HEK293 (cell line): ENCODE data around the gene CPT1A.

Experiments
- CTCF ChIP-seq: fragments of 450-650 bp; formaldehyde crosslinking; IDR thresholded peaks from 2 replicates; pipeline ENCODE4 v1.5.1; 2016; ENCODE audit warnings: missing biosample characterization, missing genetic modification characterization
- INSM2 ChIP-seq: fragments of 450-650 bp; formaldehyde crosslinking; IDR thresholded peaks from 2 replicates; pipeline ENCODE4 v1.5.1; 2016; ENCODE audit warnings: missing biosample characterization, missing genetic modification characterization
- SETDB1 ChIP-seq: IDR thresholded peaks from one replicate; pipeline ENCODE4 v1.6.1; 2017; ENCODE audit warnings: mild to moderate bottlenecking, low read length, moderate library complexity, mixed read lengths; ENCODE audit not compliant: insufficient read length
- ZBTB20 ChIP-seq: fragments of 450-650 bp; formaldehyde crosslinking; IDR thresholded peaks from 2 replicates; pipeline ENCODE4 v1.5.1; 2016; ENCODE audit warnings: missing biosample characterization, missing genetic modification characterization
- ZNF184 ChIP-seq: fragments of 450-650 bp; IDR thresholded peaks from 2 replicates; pipeline ENCODE4 v1.5.1; 2018; ENCODE audit warnings: missing biosample characterization, mild to moderate bottlenecking, missing genetic modification characterization
- ZNF24 ChIP-seq: fragments of 450-650 bp; formaldehyde crosslinking; IDR thresholded peaks from 2 replicates; pipeline ENCODE4 v1.5.1; 2016; ENCODE audit warnings: missing biosample characterization, missing genetic modification characterization
- ZNF416 ChIP-seq: fragments of 450-650 bp; formaldehyde crosslinking; IDR thresholded peaks from 2 replicates; pipeline ENCODE4 v1.5.1; 2016; ENCODE audit warnings: missing biosample characterization, missing genetic modification characterization
- ZNF433 ChIP-seq: fragments of 450-650 bp; formaldehyde crosslinking; IDR thresholded peaks from 2 replicates; pipeline ENCODE4 v1.5.1; 2016; ENCODE audit warnings: missing biosample characterization, missing genetic modification characterization, low read depth
- ZNF549 ChIP-seq: fragments of 450-650 bp; IDR thresholded peaks from 2 replicates; pipeline ENCODE4 v1.5.1; 2018; ENCODE audit warnings: missing biosample characterization, missing genetic modification characterization, mild to moderate bottlenecking, inconsistent platforms, moderate library complexity
- ZNF76 ChIP-seq: fragments of 450-650 bp; formaldehyde crosslinking; IDR thresholded peaks from 2 replicates; pipeline ENCODE4; 2016; ENCODE audit warnings: low read depth, missing biosample characterization, missing genetic modification characterization, borderline replicate concordance
- ZNF830 ChIP-seq: fragments of 450-650 bp; IDR thresholded peaks from 2 replicates; pipeline ENCODE4 v1.5.0; 2018; ENCODE audit warnings: missing biosample characterization, missing genetic modification characterization, low read depth, mild to moderate bottlenecking, moderate library complexity
- ZSCAN5A ChIP-seq: fragments of 450-650 bp; formaldehyde crosslinking; IDR thresholded peaks from 2 replicates; pipeline ENCODE4 v1.5.1; 2016; ENCODE audit warnings: missing biosample characterization, missing genetic modification characterization

GRCh38 chr11:68749229-68750123 lies 92.2 kb downstream of the CPT1A start:
- no peak for TF ChIP-seq ZSCAN5A
- TF ChIP-seq CTCF (tag by site-specific recombination) = no peak
- TF ChIP-seq ZBTB20 (tag by site-specific recombination) = no peak
- TF ChIP-seq ZNF433 = no peak
- TF ChIP-seq ZNF24 (tag by site-specific recombination) = no peak
- TF ChIP-seq ZNF549 (tag by site-specific recombination) = no peak
- no peak for TF ChIP-seq INSM2 (tag by site-specific recombination)
- no peak for TF ChIP-seq ZNF76 (tag by site-specific recombination)
- TF ChIP-seq ZNF416 = no peak
- no peak for TF ChIP-seq ZNF184 (tag by site-specific recombination)
- TF ChIP-seq ZNF830 (tag by site-specific recombination) = no peak
- TF ChIP-seq SETDB1 = no peak
